IPS-18c (cell line): Measurements from ENCODE around the gene HERC5.
"Not testable (repeated sequence)": the region's sequence is repeated elsewhere in the genome, so short reads cannot be mapped to it uniquely, and the experiment has no call there.

ENCODE experiments used
- H3K4me3 ChIP-seq: 2 replicates; pipeline ENCODE4 v1.7.0; 2013; ENCODE audit warnings: low read depth, mild to moderate bottlenecking, low read length, moderate library complexity; ENCODE audit not compliant: insufficient read depth
- H3K9me3 ChIP-seq: one replicate; pipeline ENCODE4 v1.6.1; 2013; ENCODE audit warnings: mild to moderate bottlenecking, low read length, moderate library complexity; ENCODE audit not compliant: control insufficient read depth, insufficient read depth

HERC5 gene

GRCh38 chr4:88456670-88457306 is at the start of gene HERC5:
Gene HERC5 (plus strand): TSS chr4:88457119. CDS start chr4:88457270, 151 bp downstream.
- Histone ChIP-seq H3K9me3 (no peaks in the 10 kb centered on the region), H3K4me3 (peak within 1 kb of the TSS; percentile 70)

GRCh38 chr4:88409206-88409605 is 47.7 kb upstream of the HERC5 start:
- Histone ChIP-seq H3K4me3 (no peak overlapping the region), H3K9me3 (no peaks in the 10 kb centered on the region)

- H3K9me3 ChIP-seq: no peaks in the 10 kb centered on the region
- H3K4me3 ChIP-seq: no peak overlapping the region
These were observed 47.1 kb upstream of the HERC5 start for GRCh38 chr4:88409789-88410188.

GRCh38 chr4:88411491-88412096 is 45.3 kb upstream of the HERC5 start:
- no peaks in the 10 kb centered on the region for H3K9me3 ChIP-seq
- H3K4me3 ChIP-seq: no peak overlapping the region

DNA sequence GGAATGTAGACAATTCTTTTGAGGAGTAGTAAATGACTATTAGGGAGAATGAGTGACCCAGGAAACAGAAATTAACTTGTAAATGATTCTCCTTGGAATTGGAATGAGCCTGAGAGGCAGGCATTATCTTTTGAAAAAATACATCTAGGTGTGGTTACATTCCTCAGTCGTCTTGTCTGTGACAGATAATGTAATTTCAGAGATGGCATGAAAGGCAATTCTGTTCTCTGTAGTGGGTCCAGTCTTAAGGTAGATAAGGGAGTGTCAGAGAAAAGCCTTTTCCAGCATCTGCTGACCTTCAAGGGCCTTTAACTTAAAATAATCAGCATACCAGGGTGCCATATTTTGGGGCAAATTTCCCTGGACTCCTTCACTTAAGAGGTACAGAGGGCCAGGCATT is 43.1 kb upstream of the HERC5 start:
- no peak overlapping the region for H3K4me3 ChIP-seq
- H3K9me3 ChIP-seq: no peaks in the 10 kb centered on the region

GRCh38 chr4:88414755-88415154 is 42.2 kb upstream of the HERC5 start:
- Histone ChIP-seq H3K9me3 (no peaks in the 10 kb centered on the region), H3K4me3 (no peak overlapping the region)

DNA sequence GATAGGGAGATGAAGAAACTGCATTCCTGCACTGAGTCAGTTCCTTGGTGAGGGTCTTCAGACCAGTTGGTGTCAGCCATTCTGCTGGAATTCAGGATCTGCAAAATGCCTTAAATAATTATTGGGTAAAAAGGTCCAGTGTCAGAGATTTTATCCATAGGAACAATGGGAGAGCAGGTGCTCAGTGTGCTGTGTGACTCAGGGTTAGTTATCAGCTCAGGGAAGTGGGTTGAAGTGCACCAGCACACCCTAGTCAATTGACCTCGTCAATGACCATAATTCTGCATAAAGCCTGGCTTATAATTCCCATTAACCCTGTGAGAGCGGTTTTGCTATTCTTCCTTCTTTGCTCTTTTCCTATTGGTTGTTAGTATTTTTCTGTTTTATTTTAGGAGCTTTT is 40.9 kb upstream of the HERC5 start:
- no peak overlapping the region for H3K4me3 ChIP-seq
- H3K9me3 ChIP-seq: no peaks in the 10 kb centered on the region

GRCh38 chr4:88418411-88418810 is 38.5 kb upstream of the HERC5 start:
- no peak overlapping the region for H3K4me3 ChIP-seq
- H3K9me3 ChIP-seq: peaks cover 2% of the 10 kb centered on the region

GRCh38 chr4:88419874-88420273 is 37.0 kb upstream of the HERC5 start:
- Histone ChIP-seq H3K4me3 (no peak overlapping the region), H3K9me3 (peaks cover 2% of the 10 kb centered on the region)

DNA sequence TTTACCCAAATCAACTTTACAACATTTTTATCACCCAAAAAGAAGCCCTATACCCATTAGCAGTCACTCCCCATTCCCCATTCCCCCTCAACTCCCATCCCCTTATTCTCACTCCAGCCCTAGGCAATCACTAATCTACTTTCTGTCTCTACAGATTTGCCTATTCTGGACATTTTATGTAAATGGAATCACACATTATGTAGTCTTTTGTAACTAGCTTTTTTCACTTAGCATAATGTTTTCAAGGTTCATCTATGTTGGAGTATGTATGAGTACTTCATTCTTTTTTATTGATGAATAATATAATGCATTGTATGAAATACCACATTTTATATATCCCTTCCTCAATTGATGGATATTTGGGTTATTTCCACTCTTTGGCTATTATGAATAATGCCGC is 36.1 kb upstream of the HERC5 start:
- Histone ChIP-seq H3K4me3 (no peak overlapping the region), H3K9me3 (peaks cover 2% of the 10 kb centered on the region)

GRCh38 chr4:88422403-88422802 is 34.5 kb upstream of the HERC5 start:
- no peak overlapping the region for H3K4me3 ChIP-seq
- H3K9me3 ChIP-seq: peaks cover 2% of the 10 kb centered on the region

DNA sequence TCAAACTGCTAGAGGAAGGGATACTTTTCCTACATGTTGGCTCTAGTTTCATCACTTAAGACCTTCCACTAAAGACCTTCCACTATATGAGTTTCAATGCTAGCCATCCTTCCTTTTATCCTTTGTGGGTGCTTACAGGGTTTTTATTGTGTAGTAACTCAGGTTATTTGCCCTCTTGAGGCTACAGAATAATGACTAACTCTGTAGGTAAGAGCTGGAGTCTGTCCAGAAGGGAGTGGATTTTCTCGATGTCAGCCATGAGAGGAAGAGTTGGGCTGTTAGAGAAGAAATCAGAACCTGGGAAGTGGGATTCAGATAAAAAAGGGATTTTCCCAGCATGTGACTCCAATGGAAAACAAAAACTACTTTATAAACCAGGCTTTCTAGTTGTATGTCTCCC is 27.5 kb upstream of the HERC5 start:
- Histone ChIP-seq H3K4me3 (no peak overlapping the region), H3K9me3 (no peaks in the 10 kb centered on the region)

DNA sequence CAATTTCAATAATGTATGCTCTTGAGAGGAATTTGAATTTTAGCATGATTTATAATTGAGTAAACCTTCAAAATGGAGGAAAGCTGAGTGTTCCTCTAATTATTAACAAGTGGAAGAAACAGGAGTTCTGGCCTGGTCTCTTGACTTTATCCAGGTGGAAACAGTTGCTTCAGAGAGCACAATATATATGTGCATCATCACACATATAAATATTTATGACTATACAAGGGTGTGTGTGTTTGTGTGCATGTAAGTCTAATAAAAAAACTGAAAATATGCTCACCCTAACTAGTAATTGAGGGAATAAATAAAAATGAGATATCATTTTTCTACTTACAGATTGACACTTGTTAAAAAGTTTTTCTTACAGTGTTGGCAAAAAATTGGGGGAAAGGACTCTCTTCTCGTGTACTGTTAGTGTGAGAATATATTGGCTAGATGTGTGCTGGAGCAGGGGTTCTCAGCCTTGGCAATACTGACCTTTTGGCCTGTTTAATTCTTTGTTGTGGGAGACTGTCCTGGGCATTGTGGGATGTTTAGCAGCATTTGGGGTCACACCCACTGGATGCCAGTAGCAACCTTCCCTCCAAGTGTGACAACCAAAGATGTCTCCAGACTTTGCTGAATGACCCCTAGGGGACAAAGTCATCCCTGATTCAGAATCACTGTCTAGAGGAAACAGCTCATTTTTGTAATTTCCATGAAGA is 20.8 kb upstream of the HERC5 start:
- H3K4me3 ChIP-seq: no peak overlapping the region
- no peaks in the 10 kb centered on the region for H3K9me3 ChIP-seq

DNA sequence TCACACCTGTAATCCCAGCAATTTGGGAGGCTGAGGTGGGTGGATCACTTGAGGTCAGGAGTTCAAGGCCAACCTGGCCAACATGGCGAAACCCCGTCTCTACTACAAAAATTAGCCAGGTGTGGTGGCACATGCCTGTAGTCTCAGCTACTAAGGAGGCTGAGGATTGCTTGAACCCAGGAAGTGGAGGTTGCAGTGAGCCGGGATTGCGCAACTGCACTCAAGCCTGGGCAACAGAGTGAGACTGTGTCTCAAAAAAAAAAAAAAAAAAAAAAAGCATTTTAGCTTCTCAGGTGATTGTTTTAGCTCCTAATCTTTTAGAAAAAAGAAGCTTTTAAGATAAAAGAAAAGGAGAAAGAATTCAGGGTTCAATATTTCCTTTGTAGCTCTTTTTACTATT is 19.0 kb upstream of the HERC5 start:
- not testable (repeated sequence) for H3K4me3 ChIP-seq, H3K9me3 ChIP-seq

DNA sequence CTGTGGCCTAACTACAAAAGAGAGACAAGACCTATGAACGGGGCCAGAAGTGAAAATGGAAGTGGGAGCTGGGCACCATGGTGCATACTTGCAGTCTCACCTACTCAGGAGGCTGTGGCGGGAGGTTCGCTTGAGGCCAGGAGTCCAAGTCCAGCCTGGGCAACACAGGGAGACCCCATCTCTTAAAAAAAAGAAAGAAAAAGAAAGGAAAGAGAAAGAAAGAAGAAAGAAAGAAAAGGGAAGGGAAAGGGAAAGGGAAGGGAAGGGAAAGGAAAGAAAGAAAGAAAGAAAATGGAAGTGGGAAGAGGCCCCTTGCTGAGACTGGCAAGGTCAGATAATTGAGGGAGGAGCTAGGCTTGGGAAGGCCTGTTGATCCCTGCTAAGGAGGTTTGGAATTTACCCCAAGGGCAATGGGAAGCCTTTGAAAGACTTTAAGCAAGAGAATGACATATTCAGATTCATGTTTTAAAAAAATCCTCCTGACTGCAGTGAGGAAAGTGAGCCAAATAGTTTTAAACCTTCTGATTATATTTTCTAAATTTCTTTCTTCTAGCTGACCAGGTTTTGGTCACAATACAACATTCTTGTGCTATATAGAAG is 17.7 kb upstream of the HERC5 start:
- no peak overlapping the region for H3K4me3 ChIP-seq
- H3K9me3 ChIP-seq: no peaks in the 10 kb centered on the region

- Histone ChIP-seq H3K4me3 (no peak overlapping the region), H3K9me3 (no peaks in the 10 kb centered on the region)
These were observed 16.8 kb upstream of the HERC5 start for GRCh38 chr4:88440146-88440545.

DNA sequence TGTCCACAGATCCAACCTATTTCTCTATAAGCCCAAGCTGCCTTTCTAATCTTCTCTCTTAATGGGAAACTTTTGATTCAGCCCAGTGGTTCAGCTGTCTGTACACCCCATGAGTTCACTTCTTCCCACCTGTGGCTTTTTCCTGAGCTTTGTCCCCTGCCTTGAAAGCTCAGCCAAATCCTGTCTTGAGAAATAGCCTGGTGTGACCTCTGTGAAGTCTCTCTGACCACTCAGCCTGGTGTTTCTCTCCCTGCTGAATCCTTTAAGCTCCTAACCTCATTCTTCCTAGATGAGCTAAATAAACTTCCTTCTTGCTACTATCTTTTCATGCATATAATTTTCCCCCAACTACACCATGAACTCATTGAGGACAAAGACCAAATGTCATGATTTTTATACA is 15.2 kb upstream of the HERC5 start:
- no peak overlapping the region for H3K4me3 ChIP-seq
- H3K9me3 ChIP-seq: no peaks in the 10 kb centered on the region

- Histone ChIP-seq H3K9me3 (no peaks in the 10 kb centered on the region), H3K4me3 (no peak overlapping the region)
These were observed 14.2 kb upstream of the HERC5 start for GRCh38 chr4:88442689-88443191.
